ENCODE measurements around the gene ANKRD34A. TPM values are rescaled to one million over a fixed set of nuclear protein-coding genes. Genes with fewer than 3 reads are reported as not detected.
A peak's percentile ranks its signal among the peaks of the same experiment; 100 is the strongest.

Gene ANKRD34A
- total and polyA plus RNA-seq, 2 of the 13 experiments (the other 11 are each of a cell fraction or from before 2014, with no cell fraction given): 0.05 to 0.07 TPM

GRCh38 chr1:145917595-145917994 is 46.8 kb downstream of the ANKRD34A start:
- Histone ChIP-seq H3K4me2 (ENCODE audit: low read depth, low read length) (peak overlapping the region; percentile 99), H3K27me3 (ENCODE audit: control insufficient read depth in 1 of 2, insufficient read depth in 2 of 2, low read length in 2 of 2) (no peaks in the 10 kb centered on the region; a peak in 1 of 5 replicates), H3K9ac (ENCODE audit: insufficient read depth, low read depth, low read length) (peak overlapping the region; percentile 87), H2AFZ (ENCODE audit: low read length) (no peak overlapping the region), H3K79me2 (ENCODE audit: insufficient read depth, low read length) (peaks cover 8% of the 10 kb centered on the region), H4K20me1 (ENCODE audit: insufficient read depth, low read length) (no peaks in the 10 kb centered on the region), H3K27ac (ENCODE audit: extremely low read length, insufficient read depth, low read length) (peak overlapping the region; percentile 78), H3K36me3 (replicated peaks in 1 of 2; ENCODE audit: control insufficient read depth in 1 of 2, insufficient read depth in 2 of 2, low read length in 2 of 2) (peaks cover 1 to 9% of the 10 kb centered on the region in 2 experiments; a peak in 3 of 5 replicates), H3K9me3 (ENCODE audit: low read length) (no peaks in the 10 kb centered on the region), H3K4me3 (replicated peaks in 1 of 3; ENCODE audit: insufficient read depth in 1 of 3, low read depth in 2 of 3, low read length in 3 of 3) (peak overlapping the region; percentile 79 to 99 (median 92)), H3K4me1 (ENCODE audit: insufficient read depth, low read length) (peaks cover 18% of the 10 kb centered on the region)
- no TSS peak for BruUV-seq (replicated peaks)
- TF ChIP-seq NCOA1 (CRISPR knock-in tag; IDR thresholded peaks at IDR 0.05) (no peak), SMARCE1 (IDR thresholded peaks at IDR 0.05; ENCODE audit: borderline replicate concordance) (no peak), NONO (IDR thresholded peaks at IDR 0.05) (no peak), NONO (CRISPR knock-in tag; conservative IDR thresholded peaks at IDR 0.05) (no peak), ZNF280D (CRISPR knock-in tag; IDR thresholded peaks at IDR 0.05) (no peak), BORCS8-MEF2B (CRISPR knock-in tag; IDR thresholded peaks at IDR 0.05) (no peak), ZSCAN31 (CRISPR knock-in tag; IDR thresholded peaks at IDR 0.05; ENCODE audit: low read depth) (no peak), NBN (conservative IDR thresholded peaks at IDR 0.05) (no peak), ZBTB7B (CRISPR knock-in tag; IDR thresholded peaks at IDR 0.05) (no peak), SMAD9 (CRISPR knock-in tag; IDR thresholded peaks at IDR 0.05) (no peak)
- TF ChIP-seq, protein P1, sequence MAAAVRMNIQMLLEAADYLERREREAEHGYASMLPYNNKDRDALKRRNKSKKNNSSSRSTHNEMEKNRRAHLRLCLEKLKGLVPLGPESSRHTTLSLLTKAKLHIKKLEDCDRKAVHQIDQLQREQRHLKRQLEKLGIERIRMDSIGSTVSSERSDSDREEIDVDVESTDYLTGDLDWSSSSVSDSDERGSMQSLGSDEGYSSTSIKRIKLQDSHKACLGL (CRISPR knock-in tag; IDR thresholded peaks at IDR 0.05): no peak
- FAIRE-seq: no peak
- no peak for ATAC-seq
- in situ Hi-C loops (cut with HindIII; ENCODE audit: extremely low pct_ligation_motif_present, low pct_unique_long_range_greater_than_20kb) (no loop called here), intact Hi-C loops (cut with micrococcal nuclease; ENCODE audit: unreplicated experiment) (loop anchor here (5.0 kb wide), 1 partner anchor 90 kb away; no protein-coding TSS in a partner anchor)
- no peak for DNase-seq (ENCODE audit: low spot score)
- 67% methylated on average over 5 of the region's 5 CpGs for WGBS (ENCODE audit: low lambda C conversion rate)
- ChIA-PET CTCF (ENCODE audit: low intra/inter-chr PET ratio, low total read pairs) (no interaction called here), POLR2A (interaction anchor here (0.8 to 3.4 kb wide), 3 partner anchors 10 to 58 kb away, joined by 3 to 36 read pairs (median 25); partner anchors contain the start of genes PIAS3 and RBM8A)
